ENCODE data around the gene DRC7. TPM values are rescaled to one million over a fixed set of nuclear protein-coding genes. Genes with fewer than 3 reads are reported as not detected.
"Not testable (repeated sequence)": the region's sequence is repeated elsewhere in the genome, so short reads cannot be mapped to it uniquely, and the experiment has no call there.

DRC7 gene
- total RNA-seq, 2 donors from 2014 or later: not detected

- Histone ChIP-seq H3K9ac (ENCODE audit: low read depth in 2 of 2, low read length in 2 of 2) (no peak overlapping the region), H3K9me3 (no peaks in the 10 kb centered on the region), H3K27ac (no peak overlapping the region), H3K4me1 (no peaks in the 10 kb centered on the region), H3K4me3 (no peak overlapping the region), H3K36me3 (no peaks in the 10 kb centered on the region), H3K27me3 (no peaks in the 10 kb centered on the region)
- no peak for DNase-seq
- no peak for TF ChIP-seq CTCF (IDR thresholded peaks at IDR 0.05)
- intact Hi-C loops (cut with DNase I): no loop called here
These were observed 34.0 kb downstream of the DRC7 start for GRCh38 chr16:57728336-57729181.

GRCh38 chr16:57729182-57729484 is 34.5 kb downstream of the DRC7 start:
- intact Hi-C loops (cut with DNase I): no loop called here
- Histone ChIP-seq H3K9me3 (no peaks in the 10 kb centered on the region), H3K9ac (ENCODE audit: low read depth in 2 of 2, low read length in 2 of 2) (no peak overlapping the region), H3K27me3 (no peaks in the 10 kb centered on the region), H3K4me1 (no peaks in the 10 kb centered on the region), H3K36me3 (no peaks in the 10 kb centered on the region), H3K27ac (no peak overlapping the region), H3K4me3 (no peak overlapping the region)
- TF ChIP-seq CTCF (IDR thresholded peaks at IDR 0.05): no peak
- DNase-seq: no peak

GRCh38 chr16:57729852-57730251 is 35.2 kb downstream of the DRC7 start:
- H3K4me3 ChIP-seq; DNase-seq; H3K9me3 ChIP-seq; intact Hi-C loops (cut with DNase I); H3K36me3 ChIP-seq; H3K9ac ChIP-seq (ENCODE audit: low read depth in 2 of 2, low read length in 2 of 2); H3K4me1 ChIP-seq; H3K27me3 ChIP-seq; H3K27ac ChIP-seq: not testable (repeated sequence)

GRCh38 chr16:57730771-57731730 is 36.4 kb downstream of the DRC7 start:
- Histone ChIP-seq H3K4me1 (no peaks in the 10 kb centered on the region), H3K27me3 (no peaks in the 10 kb centered on the region), H3K27ac (no peak overlapping the region), H3K4me3 (no peak overlapping the region), H3K9ac (ENCODE audit: low read depth in 2 of 2, low read length in 2 of 2) (no peak overlapping the region), H3K36me3 (no peaks in the 10 kb centered on the region), H3K9me3 (no peaks in the 10 kb centered on the region)
- no peak for DNase-seq
- no peak for TF ChIP-seq CTCF (IDR thresholded peaks at IDR 0.05)
- intact Hi-C loops (cut with DNase I): no loop called here

GRCh38 chr16:57732037-57732436 is 37.4 kb downstream of the DRC7 start:
- peaks cover 4% of the 10 kb centered on the region for H3K4me1 ChIP-seq
- no peak overlapping the region for H3K4me3 ChIP-seq
- H3K9ac ChIP-seq (ENCODE audit: low read depth in 2 of 2, low read length in 2 of 2): no peak overlapping the region
- intact Hi-C loops (cut with DNase I): no loop called here
- DNase-seq: no peak
- no peaks in the 10 kb centered on the region for H3K27me3 ChIP-seq
- no peak for TF ChIP-seq CTCF (IDR thresholded peaks at IDR 0.05)
- no peaks in the 10 kb centered on the region for H3K9me3 ChIP-seq
- no peaks in the 10 kb centered on the region for H3K36me3 ChIP-seq
- no peak overlapping the region for H3K27ac ChIP-seq
